ENCODE measurements around the gene TMEM198.
A peak's percentile ranks its signal among the peaks of the same experiment; 100 is the strongest.

GRCh38 chr2:219495531-219496122 lies 48.2 kb upstream of the TMEM198 start:
- TF ChIP-seq, protein P1, sequence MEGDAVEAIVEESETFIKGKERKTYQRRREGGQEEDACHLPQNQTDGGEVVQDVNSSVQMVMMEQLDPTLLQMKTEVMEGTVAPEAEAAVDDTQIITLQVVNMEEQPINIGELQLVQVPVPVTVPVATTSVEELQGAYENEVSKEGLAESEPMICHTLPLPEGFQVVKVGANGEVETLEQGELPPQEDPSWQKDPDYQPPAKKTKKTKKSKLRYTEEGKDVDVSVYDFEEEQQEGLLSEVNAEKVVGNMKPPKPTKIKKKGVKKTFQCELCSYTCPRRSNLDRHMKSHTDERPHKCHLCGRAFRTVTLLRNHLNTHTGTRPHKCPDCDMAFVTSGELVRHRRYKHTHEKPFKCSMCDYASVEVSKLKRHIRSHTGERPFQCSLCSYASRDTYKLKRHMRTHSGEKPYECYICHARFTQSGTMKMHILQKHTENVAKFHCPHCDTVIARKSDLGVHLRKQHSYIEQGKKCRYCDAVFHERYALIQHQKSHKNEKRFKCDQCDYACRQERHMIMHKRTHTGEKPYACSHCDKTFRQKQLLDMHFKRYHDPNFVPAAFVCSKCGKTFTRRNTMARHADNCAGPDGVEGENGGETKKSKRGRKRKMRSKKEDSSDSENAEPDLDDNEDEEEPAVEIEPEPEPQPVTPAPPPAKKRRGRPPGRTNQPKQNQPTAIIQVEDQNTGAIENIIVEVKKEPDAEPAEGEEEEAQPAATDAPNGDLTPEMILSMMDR (IDR thresholded peaks at IDR 0.05), result peak; percentile 60
- no peak for TF ChIP-seq EZH2 (IDR thresholded peaks at IDR 0.05; ENCODE audit: borderline replicate concordance, insufficient read depth, low read depth, low read length, poor library complexity, severe bottlenecking)

Measured in B cell (primary cell).